PC-9 (cell line): Measurements from ENCODE around the gene G6PD. TPM values are rescaled to one million over a fixed set of nuclear protein-coding genes. Genes with fewer than 3 reads are reported as not detected.
"Not testable (repeated sequence)": the region's sequence is repeated elsewhere in the genome, so short reads cannot be mapped to it uniquely, and the experiment has no call there.

ENCODE experiments used
- BruUV-seq: library from RNA; stranded (reverse); fragments of 400-500 nt; replicated peaks from 2 replicates; lab custom pipeline; 2021; lab: Mats Ljungman, UMichigan
- CTCF ChIA-PET: fragments of 300-600 bp; sonication (Branson Sonifier 250); formaldehyde crosslinking; loops from one replicate; lab custom pipeline; 2022; ENCODE audit warnings: antibody characterized with exemption; lab: Charles Lee
- POLR2A ChIA-PET: fragments of 300-600 bp; sonication (Branson Sonifier 250); formaldehyde crosslinking; loops from one replicate; lab custom pipeline; 2022; ENCODE audit warnings: antibody characterized with exemption; ENCODE audit not compliant: unreplicated experiment; lab: Charles Lee
- DNase-seq, 2 experiments: peaks; one replicate each; pipeline versions ENCODE4 v3.0.0 to v3.0.0-alpha.2; 2015 to 2022; ENCODE audit warnings: mixed read lengths in 1 of 2
- H2AFZ ChIP-seq: fragments of 200-600 bp; sonication (generic); 2 replicates; pipeline ENCODE4 v1.8.1; 2017; ENCODE audit warnings: antibody characterized with exemption
- H3F3A ChIP-seq: fragments of 200-600 bp; sonication (generic); 2 replicates; pipeline ENCODE4 v1.8.1; 2017; ENCODE audit warnings: antibody characterized with exemption, mild to moderate bottlenecking, low read depth; ENCODE audit not compliant: insufficient read depth
- H3K27ac ChIP-seq: fragments of 200-600 bp; sonication (generic); 2 replicates; pipeline ENCODE4 v1.6.1; 2016; ENCODE audit warnings: mixed run types
- H3K27me3 ChIP-seq: fragments of 200-600 bp; sonication (generic); 2 replicates; pipeline ENCODE4 v1.6.1; 2016; ENCODE audit warnings: low read depth, mixed run types; ENCODE audit not compliant: insufficient read depth
- H3K36me3 ChIP-seq: fragments of 200-600 bp; sonication (generic); 2 replicates; pipeline ENCODE4 v1.6.1; 2016; ENCODE audit warnings: low read depth, mixed run types
- H3K4me1 ChIP-seq: fragments of 200-600 bp; sonication (generic); replicated peaks from 2 replicates; pipeline ENCODE4 v1.6.1; 2016; ENCODE audit warnings: mixed run types; ENCODE audit not compliant: insufficient read depth
- H3K4me2 ChIP-seq: fragments of 200-600 bp; sonication (generic); 2 replicates; pipeline ENCODE4 v1.6.1; 2017; ENCODE audit warnings: mixed run types
- H3K4me3 ChIP-seq: fragments of 200-600 bp; sonication (generic); 2 replicates; pipeline ENCODE4 v1.6.1; 2016; ENCODE audit warnings: mixed run types
- H3K79me2 ChIP-seq: fragments of 200-600 bp; sonication (generic); 2 replicates; pipeline ENCODE4 v1.6.1; 2017; ENCODE audit warnings: low read depth, mixed run types
- H3K9me2 ChIP-seq: fragments of 200-600 bp; sonication (generic); 2 replicates; pipeline ENCODE4 v1.8.1; 2017; ENCODE audit warnings: mild to moderate bottlenecking; ENCODE audit not compliant: insufficient read depth
- H3K9me3 ChIP-seq: fragments of 200-600 bp; sonication (generic); 2 replicates; pipeline ENCODE4 v1.8.1; 2016; ENCODE audit warnings: low read depth; ENCODE audit not compliant: insufficient read depth
- H4K20me1 ChIP-seq: fragments of 200-600 bp; sonication (generic); 2 replicates; pipeline ENCODE4 v1.8.1; 2017; ENCODE audit not compliant: insufficient read depth
- EZH2 ChIP-seq: fragments of 200-600 bp; sonication (generic); IDR thresholded peaks from 2 replicates; pipeline ENCODE4 v1.8.0; 2017; ENCODE audit warnings: antibody characterized with exemption, low read depth
- intact Hi-C: fragments of 100-400 bp; cut with micrococcal nuclease; formaldehyde crosslinking; loops from one replicate; pipeline ENCODE4 v1.10.0; 2022; ENCODE audit not compliant: unreplicated experiment
- total RNA-seq: library from RNA; stranded (reverse); gene quantifications from 2 replicates; pipeline ENCODE4 v1.2.3, GENCODE V29; 2021
- TF ChIP-seq, protein P1 (sequence below): fragments of 200-600 bp; sonication (generic); conservative IDR thresholded peaks from 2 replicates; pipeline ENCODE4 v1.6.1; 2017; ENCODE audit warnings: mixed run types, antibody characterized with exemption, mild to moderate bottlenecking, moderate library complexity

Gene G6PD
- total RNA-seq, 1 experiment from 2014 or later = 1,283 TPM

DNA sequence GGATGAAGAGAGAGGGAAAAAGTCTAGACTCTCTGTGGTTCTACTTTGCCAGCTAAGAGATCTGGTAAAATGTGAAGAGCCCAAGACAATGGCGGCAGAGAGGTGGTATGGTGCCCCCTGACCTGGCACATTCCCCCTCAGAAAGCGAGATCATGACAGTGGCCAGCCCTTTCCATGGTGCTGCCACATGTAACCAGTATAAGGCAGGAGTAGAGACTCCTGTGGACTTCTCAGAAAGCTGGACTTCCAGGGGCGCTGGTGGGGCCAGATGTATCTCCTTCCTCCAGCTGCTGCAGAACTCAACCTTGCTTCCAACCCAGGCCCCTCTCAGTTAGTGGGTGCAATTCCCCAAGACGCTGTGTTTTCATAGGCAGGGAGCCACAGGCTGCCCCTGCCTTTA, 47.8 kb upstream of the G6PD start:
- POLR2A ChIA-PET = no interaction called here
- Histone ChIP-seq H2AFZ (no peak overlapping the region), H3K4me2 (peak overlapping the region; percentile 77), H3K4me1 (peaks cover 51% of the 10 kb centered on the region), H4K20me1 (no peaks in the 10 kb centered on the region), H3K4me3 (no peak overlapping the region), H3K27ac (peak overlapping the region; percentile 98), H3K36me3 (no peaks in the 10 kb centered on the region), H3K27me3 (no peaks in the 10 kb centered on the region), H3K9me2 (no peaks in the 10 kb centered on the region), H3F3A (peaks cover 41% of the 10 kb centered on the region), H3K79me2 (no peaks in the 10 kb centered on the region), H3K9me3 (no peaks in the 10 kb centered on the region; the same call in 1 of the 2 replicates)
- no peak for DNase-seq
- intact Hi-C loops = no loop called here
- CTCF ChIA-PET = no interaction called here
- TF ChIP-seq, protein P1, sequence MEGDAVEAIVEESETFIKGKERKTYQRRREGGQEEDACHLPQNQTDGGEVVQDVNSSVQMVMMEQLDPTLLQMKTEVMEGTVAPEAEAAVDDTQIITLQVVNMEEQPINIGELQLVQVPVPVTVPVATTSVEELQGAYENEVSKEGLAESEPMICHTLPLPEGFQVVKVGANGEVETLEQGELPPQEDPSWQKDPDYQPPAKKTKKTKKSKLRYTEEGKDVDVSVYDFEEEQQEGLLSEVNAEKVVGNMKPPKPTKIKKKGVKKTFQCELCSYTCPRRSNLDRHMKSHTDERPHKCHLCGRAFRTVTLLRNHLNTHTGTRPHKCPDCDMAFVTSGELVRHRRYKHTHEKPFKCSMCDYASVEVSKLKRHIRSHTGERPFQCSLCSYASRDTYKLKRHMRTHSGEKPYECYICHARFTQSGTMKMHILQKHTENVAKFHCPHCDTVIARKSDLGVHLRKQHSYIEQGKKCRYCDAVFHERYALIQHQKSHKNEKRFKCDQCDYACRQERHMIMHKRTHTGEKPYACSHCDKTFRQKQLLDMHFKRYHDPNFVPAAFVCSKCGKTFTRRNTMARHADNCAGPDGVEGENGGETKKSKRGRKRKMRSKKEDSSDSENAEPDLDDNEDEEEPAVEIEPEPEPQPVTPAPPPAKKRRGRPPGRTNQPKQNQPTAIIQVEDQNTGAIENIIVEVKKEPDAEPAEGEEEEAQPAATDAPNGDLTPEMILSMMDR = no peak
- no TSS peak for BruUV-seq

DNA sequence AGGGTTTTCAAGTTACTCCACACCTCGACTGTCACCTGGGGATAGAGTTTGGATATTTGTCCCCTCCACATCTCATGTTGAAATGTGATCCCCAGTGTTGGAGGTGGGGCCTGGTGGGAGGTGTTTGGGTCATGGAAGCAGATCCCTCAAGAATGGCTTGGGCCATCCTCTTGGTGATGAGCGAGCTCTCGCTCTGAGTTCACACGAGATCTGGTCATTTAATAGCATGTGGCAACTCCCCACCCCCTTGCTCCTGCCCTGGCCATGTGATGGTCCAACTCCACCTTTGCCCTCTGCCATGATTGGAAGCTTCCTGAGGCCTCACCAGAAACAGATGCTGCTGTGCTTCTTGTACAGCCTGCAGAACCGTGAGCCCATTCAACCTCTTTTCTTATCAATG, 46.6 kb upstream of the G6PD start:
- Histone ChIP-seq H3K27ac (no peak overlapping the region), H3K79me2 (no peaks in the 10 kb centered on the region), H4K20me1 (no peaks in the 10 kb centered on the region), H3K27me3 (no peaks in the 10 kb centered on the region), H2AFZ (no peak overlapping the region), H3K36me3 (no peaks in the 10 kb centered on the region), H3K4me1 (peaks cover 39% of the 10 kb centered on the region), H3K9me3 (no peaks in the 10 kb centered on the region; the same call in 1 of the 2 replicates), H3F3A (peaks cover 38% of the 10 kb centered on the region), H3K9me2 (no peaks in the 10 kb centered on the region), H3K4me3 (no peak overlapping the region), H3K4me2 (no peak overlapping the region)
- TF ChIP-seq, protein P1 = no peak
- no peak for TF ChIP-seq EZH2
- ChIA-PET POLR2A (no interaction called here), CTCF (no interaction called here)
- DNase-seq = no peak
- intact Hi-C loops = no loop called here
- no TSS peak for BruUV-seq

DNA sequence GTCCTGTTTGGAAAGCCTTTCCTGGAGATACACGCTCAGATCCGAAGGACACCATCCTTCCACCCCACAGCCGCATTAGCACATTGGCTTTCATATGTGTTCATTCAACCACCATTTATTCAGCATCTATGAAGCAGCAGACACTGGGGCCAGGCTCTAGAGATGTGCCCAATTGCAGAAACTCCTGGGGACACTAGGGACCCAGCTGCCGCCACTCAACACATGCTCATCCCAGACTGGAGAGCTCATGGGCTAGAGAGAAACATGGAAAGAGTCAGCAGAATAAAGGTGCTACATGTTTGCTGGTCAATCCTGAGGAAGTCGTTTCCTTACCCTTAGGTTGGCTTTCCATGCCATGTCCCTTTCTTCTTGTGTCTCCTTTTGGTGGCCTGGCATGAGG, 45.9 kb upstream of the G6PD start:
- Histone ChIP-seq H2AFZ (no peak overlapping the region), H3K4me1 (peaks cover 32% of the 10 kb centered on the region), H3K4me3 (no peak overlapping the region), H3K9me3 (no peaks in the 10 kb centered on the region), H3K9me2 (no peaks in the 10 kb centered on the region), H3K4me2 (no peak overlapping the region), H3K27me3 (no peaks in the 10 kb centered on the region), H3K36me3 (no peaks in the 10 kb centered on the region), H3K79me2 (no peaks in the 10 kb centered on the region), H3F3A (peaks cover 33% of the 10 kb centered on the region), H4K20me1 (no peaks in the 10 kb centered on the region), H3K27ac (no peak overlapping the region)
- POLR2A ChIA-PET = no interaction called here
- no peak for TF ChIP-seq EZH2
- TF ChIP-seq, protein P1 = no peak
- CTCF ChIA-PET = interaction anchor here (0.6 kb wide), 1 partner anchor 183 kb away, joined by 6 read pairs; no protein-coding TSS in a partner anchor
- no peak for DNase-seq
- BruUV-seq = no TSS peak
- intact Hi-C loops = no loop called here

DNA sequence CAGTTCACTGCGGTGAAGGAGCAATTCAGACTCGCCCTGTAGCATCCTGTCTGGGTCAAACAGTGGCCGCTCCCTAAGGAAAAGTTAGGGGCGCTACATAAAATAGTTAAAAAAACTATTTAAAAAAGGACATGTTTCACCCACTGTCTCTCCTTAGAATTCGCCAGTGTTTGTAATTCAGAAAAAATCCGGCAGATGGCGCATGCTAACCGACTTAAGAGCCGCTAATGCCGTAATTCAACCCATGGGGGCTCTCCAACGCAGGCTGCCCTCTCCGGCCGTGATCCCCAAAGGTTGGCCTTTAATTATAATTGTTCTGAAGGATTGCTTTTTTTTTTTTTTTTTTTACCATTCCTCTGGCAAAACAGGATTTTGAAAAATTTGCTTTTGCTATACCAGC, 43.8 kb upstream of the G6PD start:
- H3K4me3 ChIP-seq, POLR2A ChIA-PET, H3K4me2 ChIP-seq, intact Hi-C loops, CTCF ChIA-PET, H3K27ac ChIP-seq, DNase-seq, H3K9me3 ChIP-seq, H3K79me2 ChIP-seq, H4K20me1 ChIP-seq, H3K36me3 ChIP-seq, H2AFZ ChIP-seq, H3K9me2 ChIP-seq, BruUV-seq, H3K27me3 ChIP-seq: not testable (repeated sequence)
- Histone ChIP-seq H3K4me1 (peaks cover 15% of the 10 kb centered on the region), H3F3A (peaks cover 17% of the 10 kb centered on the region)

DNA sequence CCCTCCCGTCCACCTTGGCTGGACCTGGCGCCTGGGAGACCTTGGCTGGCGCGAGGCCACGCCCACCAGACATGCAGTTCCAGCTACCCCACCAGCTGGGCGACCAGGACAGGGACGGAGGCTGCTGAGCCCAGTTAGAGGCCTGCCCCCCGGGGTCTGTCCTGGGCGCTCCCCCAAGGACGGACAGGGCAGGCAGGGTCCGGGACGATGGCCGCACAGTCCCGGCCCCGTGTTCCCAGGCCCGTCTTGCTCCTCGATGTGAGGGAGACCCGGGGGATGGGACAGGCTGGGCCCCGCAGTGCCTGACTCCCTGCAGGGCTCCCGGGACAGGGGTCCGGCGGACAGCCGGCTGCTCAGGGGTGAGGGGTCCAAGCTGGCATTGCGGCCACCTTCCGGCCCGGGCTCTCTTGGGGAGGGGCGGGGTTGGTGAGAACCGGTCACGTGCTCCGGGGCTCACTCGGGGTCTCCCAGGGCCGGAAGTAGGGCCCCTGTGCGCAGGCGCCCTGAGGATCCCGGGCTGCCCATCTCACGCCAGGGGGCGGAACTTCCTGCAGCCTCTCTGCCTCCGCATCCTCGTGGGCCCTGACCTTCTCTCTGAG, 38.0 kb upstream of the G6PD start, which contains the start of gene CTAG1A:
Gene CTAG1A (plus strand): TSS at position 549 of the 599 bp plus-strand sequence. CDS start 74 bp downstream, outside the sequence.
- H3K4me1 ChIP-seq, H3K4me2 ChIP-seq, POLR2A ChIA-PET, H3K79me2 ChIP-seq, H4K20me1 ChIP-seq, H3K27me3 ChIP-seq, H3K9me2 ChIP-seq, DNase-seq, H3K9me3 ChIP-seq, H2AFZ ChIP-seq, BruUV-seq, H3K4me3 ChIP-seq, H3K36me3 ChIP-seq, H3K27ac ChIP-seq, CTCF ChIA-PET, H3F3A ChIP-seq, intact Hi-C loops: not testable (repeated sequence)
